SU-DHL-6 (cell line): Measurements from ENCODE around the gene ADGRB3.

Experiments used
- EZH2phosphoT487 ChIP-seq: fragments of 200-600 bp; sonication (generic), shearing (Covaris generic); conservative IDR thresholded peaks from 2 replicates; pipeline ENCODE4 v1.6.1; 2018; ENCODE audit warnings: mild to moderate bottlenecking, antibody characterized with exemption, low read length, moderate library complexity, mixed read lengths
- TF ChIP-seq, protein P1 (sequence below): fragments of 200-600 bp; sonication (generic); IDR thresholded peaks from one replicate; pipeline ENCODE4 v1.5.1; 2017; ENCODE audit warnings: antibody characterized with exemption, mild to moderate bottlenecking, low read length, moderate library complexity; ENCODE audit not compliant: insufficient read depth, poor library complexity, severe bottlenecking

DNA sequence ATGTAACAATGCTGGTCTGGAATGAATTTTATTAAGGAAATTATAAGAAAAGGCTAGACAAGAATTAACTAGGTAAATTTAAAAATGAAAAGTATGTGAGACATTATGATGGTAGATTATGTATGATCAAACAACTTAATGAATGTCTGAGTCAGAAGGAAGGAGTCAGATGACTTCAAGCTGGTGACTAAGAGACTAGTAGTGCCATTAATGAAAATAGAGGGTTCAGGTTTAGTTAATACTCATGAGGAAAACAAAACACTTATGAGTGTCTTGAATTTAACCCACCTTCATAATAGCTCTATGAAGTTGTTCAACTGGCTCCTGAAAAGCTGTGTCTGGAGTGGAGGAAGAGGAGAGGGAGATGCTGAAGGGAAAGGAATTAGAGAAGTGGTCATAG is 256.3 kb downstream of the ADGRB3 start:
- TF ChIP-seq, protein P1, sequence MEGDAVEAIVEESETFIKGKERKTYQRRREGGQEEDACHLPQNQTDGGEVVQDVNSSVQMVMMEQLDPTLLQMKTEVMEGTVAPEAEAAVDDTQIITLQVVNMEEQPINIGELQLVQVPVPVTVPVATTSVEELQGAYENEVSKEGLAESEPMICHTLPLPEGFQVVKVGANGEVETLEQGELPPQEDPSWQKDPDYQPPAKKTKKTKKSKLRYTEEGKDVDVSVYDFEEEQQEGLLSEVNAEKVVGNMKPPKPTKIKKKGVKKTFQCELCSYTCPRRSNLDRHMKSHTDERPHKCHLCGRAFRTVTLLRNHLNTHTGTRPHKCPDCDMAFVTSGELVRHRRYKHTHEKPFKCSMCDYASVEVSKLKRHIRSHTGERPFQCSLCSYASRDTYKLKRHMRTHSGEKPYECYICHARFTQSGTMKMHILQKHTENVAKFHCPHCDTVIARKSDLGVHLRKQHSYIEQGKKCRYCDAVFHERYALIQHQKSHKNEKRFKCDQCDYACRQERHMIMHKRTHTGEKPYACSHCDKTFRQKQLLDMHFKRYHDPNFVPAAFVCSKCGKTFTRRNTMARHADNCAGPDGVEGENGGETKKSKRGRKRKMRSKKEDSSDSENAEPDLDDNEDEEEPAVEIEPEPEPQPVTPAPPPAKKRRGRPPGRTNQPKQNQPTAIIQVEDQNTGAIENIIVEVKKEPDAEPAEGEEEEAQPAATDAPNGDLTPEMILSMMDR: no peak
- TF ChIP-seq EZH2phosphoT487: no peak
